HL-60 (cell line): ENCODE measurements around the gene TDRD9.
A peak's percentile ranks its signal among the peaks of the same experiment; 100 is the strongest.

Experiments
- DNase-seq, 2 experiments: peaks; one replicate each; pipeline ENCODE4 v3.0.0-alpha.2; 2010 to 2020; ENCODE audit warnings: low read depth in 1 of 2, low spot score in 1 of 2
- H3K27ac ChIP-seq: fragments of 250-450 bp; sonication (Bioruptor Pico); replicated peaks from 2 replicates; pipeline ENCODE4 v1.5.1; 2020; ENCODE audit warnings: mild to moderate bottlenecking, moderate library complexity
- H3K27me3 ChIP-seq: fragments of 250-450 bp; sonication (Bioruptor Pico); 2 replicates; pipeline ENCODE4 v1.5.1; 2021; ENCODE audit warnings: mild to moderate bottlenecking, moderate library complexity; ENCODE audit not compliant: insufficient read depth, poor library complexity, severe bottlenecking
- H3K4me3 ChIP-seq: replicated peaks from 2 replicates; pipeline ENCODE4 v1.5.1; 2011; ENCODE audit warnings: mild to moderate bottlenecking, control low read depth, low read length; ENCODE audit not compliant: insufficient read depth
- GABPA ChIP-seq: IDR thresholded peaks from 2 replicates; pipeline ENCODE4 v1.6.1; 2012; ENCODE audit warnings: low read depth
- POLR2AphosphoS5 ChIP-seq: IDR thresholded peaks from 2 replicates; pipeline ENCODE4 v1.6.1; 2012; ENCODE audit warnings: low read depth
- SPI1 ChIP-seq: IDR thresholded peaks from 2 replicates; pipeline ENCODE4 v1.6.1; 2012; ENCODE audit warnings: low read depth, mild to moderate bottlenecking, borderline replicate concordance
- TF ChIP-seq, protein P1 (sequence below): IDR thresholded peaks from one replicate; pipeline ENCODE4 v1.5.1; 2011; ENCODE audit warnings: low read length, control low read depth, inconsistent platforms; ENCODE audit not compliant: insufficient read depth
- TF ChIP-seq, protein P2 (sequence below): IDR thresholded peaks from 2 replicates; pipeline ENCODE4 v1.6.1; 2012; ENCODE audit warnings: low read depth; ENCODE audit not compliant: insufficient replicate concordance

TDRD9 gene

DNA sequence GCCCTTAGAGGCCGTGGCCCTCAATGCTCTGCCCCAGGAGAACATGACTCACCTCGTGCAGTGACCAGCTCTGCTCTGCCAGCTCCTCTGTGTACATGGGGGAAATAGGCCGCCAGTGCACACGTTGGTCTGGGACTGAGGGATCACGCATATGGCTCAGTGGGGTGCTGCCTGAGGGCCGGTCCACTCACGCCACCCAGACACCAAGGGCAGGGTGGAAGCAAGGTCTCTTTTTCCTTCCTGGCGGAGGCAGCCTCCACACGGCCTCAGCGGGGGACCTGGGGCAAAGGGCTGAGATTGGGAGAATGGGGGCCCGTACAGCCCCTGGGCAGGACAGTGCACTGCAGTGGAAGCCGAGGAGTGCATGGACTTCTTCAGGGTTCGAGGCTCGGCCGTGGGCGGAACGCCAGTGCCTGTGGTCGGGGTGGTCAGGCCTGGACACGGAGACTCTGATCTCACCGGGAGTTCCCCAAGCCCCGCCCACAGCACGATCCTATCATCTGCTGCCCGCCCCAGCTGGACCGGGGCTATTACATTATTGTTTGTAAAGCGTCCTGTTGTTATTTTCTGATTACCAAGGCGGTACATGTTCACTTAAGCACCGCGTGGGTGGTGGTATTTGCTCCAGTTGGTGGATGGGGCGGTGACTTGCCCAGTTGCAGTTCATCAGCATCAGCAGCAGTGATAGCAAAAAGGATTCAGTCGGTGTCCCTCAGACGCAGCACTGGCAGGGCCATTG is 38.8 kb upstream of the TDRD9 start:
- H3K4me3 ChIP-seq: no peak overlapping the region
- DNase-seq: no peak
- H3K27me3 ChIP-seq: no peaks in the 10 kb centered on the region
- H3K27ac ChIP-seq: no peak overlapping the region
- TF ChIP-seq SPI1 (no peak), POLR2AphosphoS5 (no peak), GABPA (no peak)
- TF ChIP-seq, protein P1, sequence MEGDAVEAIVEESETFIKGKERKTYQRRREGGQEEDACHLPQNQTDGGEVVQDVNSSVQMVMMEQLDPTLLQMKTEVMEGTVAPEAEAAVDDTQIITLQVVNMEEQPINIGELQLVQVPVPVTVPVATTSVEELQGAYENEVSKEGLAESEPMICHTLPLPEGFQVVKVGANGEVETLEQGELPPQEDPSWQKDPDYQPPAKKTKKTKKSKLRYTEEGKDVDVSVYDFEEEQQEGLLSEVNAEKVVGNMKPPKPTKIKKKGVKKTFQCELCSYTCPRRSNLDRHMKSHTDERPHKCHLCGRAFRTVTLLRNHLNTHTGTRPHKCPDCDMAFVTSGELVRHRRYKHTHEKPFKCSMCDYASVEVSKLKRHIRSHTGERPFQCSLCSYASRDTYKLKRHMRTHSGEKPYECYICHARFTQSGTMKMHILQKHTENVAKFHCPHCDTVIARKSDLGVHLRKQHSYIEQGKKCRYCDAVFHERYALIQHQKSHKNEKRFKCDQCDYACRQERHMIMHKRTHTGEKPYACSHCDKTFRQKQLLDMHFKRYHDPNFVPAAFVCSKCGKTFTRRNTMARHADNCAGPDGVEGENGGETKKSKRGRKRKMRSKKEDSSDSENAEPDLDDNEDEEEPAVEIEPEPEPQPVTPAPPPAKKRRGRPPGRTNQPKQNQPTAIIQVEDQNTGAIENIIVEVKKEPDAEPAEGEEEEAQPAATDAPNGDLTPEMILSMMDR: no peak
- TF ChIP-seq, protein P2, sequence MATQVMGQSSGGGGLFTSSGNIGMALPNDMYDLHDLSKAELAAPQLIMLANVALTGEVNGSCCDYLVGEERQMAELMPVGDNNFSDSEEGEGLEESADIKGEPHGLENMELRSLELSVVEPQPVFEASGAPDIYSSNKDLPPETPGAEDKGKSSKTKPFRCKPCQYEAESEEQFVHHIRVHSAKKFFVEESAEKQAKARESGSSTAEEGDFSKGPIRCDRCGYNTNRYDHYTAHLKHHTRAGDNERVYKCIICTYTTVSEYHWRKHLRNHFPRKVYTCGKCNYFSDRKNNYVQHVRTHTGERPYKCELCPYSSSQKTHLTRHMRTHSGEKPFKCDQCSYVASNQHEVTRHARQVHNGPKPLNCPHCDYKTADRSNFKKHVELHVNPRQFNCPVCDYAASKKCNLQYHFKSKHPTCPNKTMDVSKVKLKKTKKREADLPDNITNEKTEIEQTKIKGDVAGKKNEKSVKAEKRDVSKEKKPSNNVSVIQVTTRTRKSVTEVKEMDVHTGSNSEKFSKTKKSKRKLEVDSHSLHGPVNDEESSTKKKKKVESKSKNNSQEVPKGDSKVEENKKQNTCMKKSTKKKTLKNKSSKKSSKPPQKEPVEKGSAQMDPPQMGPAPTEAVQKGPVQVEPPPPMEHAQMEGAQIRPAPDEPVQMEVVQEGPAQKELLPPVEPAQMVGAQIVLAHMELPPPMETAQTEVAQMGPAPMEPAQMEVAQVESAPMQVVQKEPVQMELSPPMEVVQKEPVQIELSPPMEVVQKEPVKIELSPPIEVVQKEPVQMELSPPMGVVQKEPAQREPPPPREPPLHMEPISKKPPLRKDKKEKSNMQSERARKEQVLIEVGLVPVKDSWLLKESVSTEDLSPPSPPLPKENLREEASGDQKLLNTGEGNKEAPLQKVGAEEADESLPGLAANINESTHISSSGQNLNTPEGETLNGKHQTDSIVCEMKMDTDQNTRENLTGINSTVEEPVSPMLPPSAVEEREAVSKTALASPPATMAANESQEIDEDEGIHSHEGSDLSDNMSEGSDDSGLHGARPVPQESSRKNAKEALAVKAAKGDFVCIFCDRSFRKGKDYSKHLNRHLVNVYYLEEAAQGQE: no peak

DNA sequence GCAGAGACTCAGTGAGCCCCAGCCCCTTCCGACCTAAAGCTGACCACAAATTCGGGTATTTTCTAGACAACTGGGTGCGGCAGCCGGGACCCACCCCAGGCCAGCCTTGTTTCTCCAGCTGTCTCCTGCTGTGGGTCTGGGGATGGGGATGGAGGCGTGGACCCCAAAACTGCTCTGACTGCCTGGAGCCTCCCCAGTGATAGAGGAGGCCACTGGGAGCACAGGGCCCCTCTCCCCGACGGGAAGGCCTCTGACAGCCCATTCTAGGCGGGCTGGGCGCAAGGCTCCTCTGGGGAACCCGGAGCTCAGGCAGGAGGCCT is 38.2 kb upstream of the TDRD9 start:
- no peak overlapping the region for H3K4me3 ChIP-seq
- H3K27ac ChIP-seq: no peak overlapping the region
- no peak for TF ChIP-seq POLR2AphosphoS5
- TF ChIP-seq SPI1: no peak
- TF ChIP-seq, protein P2: no peak
- TF ChIP-seq GABPA: no peak
- TF ChIP-seq, protein P1: no peak
- no peaks in the 10 kb centered on the region for H3K27me3 ChIP-seq
- no peak for DNase-seq

DNA sequence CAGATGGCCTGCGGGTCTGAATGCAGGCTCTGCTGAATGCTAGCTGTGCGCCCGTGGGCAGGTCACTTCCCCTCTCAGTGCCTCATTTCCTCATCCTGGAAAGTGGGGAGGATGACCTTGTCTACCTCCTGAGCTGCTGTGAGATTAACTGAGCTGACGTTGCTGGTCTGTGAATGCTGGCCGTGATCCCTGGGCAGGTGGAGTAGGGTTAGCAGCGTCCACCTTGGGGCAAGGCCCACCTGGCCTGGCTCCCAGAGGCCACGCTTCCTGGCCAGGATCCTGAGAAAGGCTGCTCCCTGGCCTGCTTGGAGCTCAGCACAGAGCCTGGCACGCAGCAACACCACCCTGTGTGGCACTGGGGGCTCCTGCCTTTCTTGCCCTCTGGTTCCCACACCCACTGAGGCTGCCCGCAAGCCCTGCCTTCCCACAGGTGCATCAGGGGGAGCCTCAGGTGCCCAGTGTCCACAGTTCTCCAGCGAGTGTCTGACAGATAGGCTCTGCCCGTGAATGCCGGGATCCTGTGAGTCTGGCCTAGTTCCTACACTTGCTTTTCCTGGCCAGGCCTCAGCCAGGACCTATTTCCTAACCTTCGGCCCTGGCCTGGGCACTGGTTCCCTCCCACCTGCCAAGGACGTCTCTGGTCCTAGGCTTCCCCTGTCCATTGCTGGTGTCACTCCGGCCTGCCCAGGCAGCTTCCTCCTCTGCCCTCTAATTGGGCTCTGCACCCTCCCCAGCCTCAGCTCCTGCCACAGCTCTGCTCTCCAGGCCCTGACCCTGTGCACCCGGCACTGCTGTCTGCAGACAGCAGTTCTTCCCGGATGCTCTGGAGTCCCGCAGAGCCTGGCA is 37.2 kb upstream of the TDRD9 start:
- TF ChIP-seq, protein P1: no peak
- peak; percentile 56 for TF ChIP-seq SPI1
- Histone ChIP-seq H3K4me3 (no peak overlapping the region), H3K27me3 (no peaks in the 10 kb centered on the region), H3K27ac (no peak overlapping the region)
- peak in 1 of 2 experiments; percentile 17 for DNase-seq
